Measurements from ENCODE around the gene LNPEP.
"Not testable (repeated sequence)": the region's sequence is repeated elsewhere in the genome, so short reads cannot be mapped to it uniquely, and the experiment has no call there.

Gene LNPEP

GRCh38 chr5:96930058-96930457, 5.8 kb upstream of the LNPEP start:
- Histone ChIP-seq H3K9me3 (ENCODE audit: insufficient read depth, low read length) (no peaks in the 10 kb centered on the region), H3K79me2 (ENCODE audit: insufficient read depth, low read length) (peaks cover 14% of the 10 kb centered on the region; the same call in 1 of the 2 replicates), H2AFZ (ENCODE audit: low read depth, low read length, severe bottlenecking) (no peak overlapping the region), H3K4me2 (ENCODE audit: low read depth, low read length, poor library complexity, severe bottlenecking) (no peak overlapping the region), H3F3A (ENCODE audit: insufficient read depth) (peaks cover 56% of the 10 kb centered on the region), H3K36me3 (ENCODE audit: low read length) (no peaks in the 10 kb centered on the region), H3K27ac (ENCODE audit: low read depth, low read length) (no peak overlapping the region), H4K20me1 (ENCODE audit: low read depth, low read length) (no peaks in the 10 kb centered on the region), H3K9ac (ENCODE audit: low read length) (no peak overlapping the region), H3K9me2 (replicated peaks; ENCODE audit: insufficient read depth, low read length) (no peaks in the 10 kb centered on the region), H3K27me3 (ENCODE audit: low read length) (no peaks in the 10 kb centered on the region; the same call in 1 of the 2 replicates), H3K4me3 (ENCODE audit: insufficient read depth, low read length, poor library complexity, severe bottlenecking) (no peak overlapping the region)
- TF ChIP-seq EZH2phosphoT487 (conservative IDR thresholded peaks at IDR 0.05; ENCODE audit: low read length), result no peak
- no peak for TF ChIP-seq CTCF (IDR thresholded peaks at IDR 0.05; ENCODE audit: insufficient read depth, low read length, poor library complexity, severe bottlenecking)

DNA sequence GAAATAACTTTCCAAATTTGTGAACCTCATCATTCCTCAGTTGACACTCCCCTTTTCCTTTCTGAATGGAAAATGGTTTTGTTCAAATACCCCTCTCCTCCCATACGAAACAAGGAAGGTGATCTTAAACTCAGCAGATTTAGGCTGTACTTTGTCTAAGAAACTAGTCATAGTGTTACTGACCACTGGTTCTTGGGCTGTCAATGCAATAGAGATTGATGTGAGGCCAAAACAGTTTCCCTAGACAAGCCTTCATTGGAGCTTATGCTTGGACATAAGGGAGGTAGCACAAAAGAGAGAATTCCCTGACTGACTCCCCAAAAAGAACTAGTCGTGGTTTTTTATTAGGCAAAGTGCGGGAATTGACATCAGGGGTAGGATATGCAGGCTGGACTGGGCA, 5.3 kb upstream of the LNPEP start:
- Histone ChIP-seq H3K36me3 (ENCODE audit: low read length) (no peaks in the 10 kb centered on the region), H3K9me2 (replicated peaks; ENCODE audit: insufficient read depth, low read length) (no peaks in the 10 kb centered on the region), H4K20me1 (ENCODE audit: low read depth, low read length) (no peaks in the 10 kb centered on the region), H3K9ac (ENCODE audit: low read length) (no peak overlapping the region), H3K4me2 (ENCODE audit: low read depth, low read length, poor library complexity, severe bottlenecking) (no peak overlapping the region), H3F3A (ENCODE audit: insufficient read depth) (peaks cover 55% of the 10 kb centered on the region), H3K79me2 (ENCODE audit: insufficient read depth, low read length) (peaks cover 14% of the 10 kb centered on the region; the same call in 1 of the 2 replicates), H3K27ac (ENCODE audit: low read depth, low read length) (no peak overlapping the region), H2AFZ (ENCODE audit: low read depth, low read length, severe bottlenecking) (no peak overlapping the region), H3K9me3 (ENCODE audit: insufficient read depth, low read length) (no peaks in the 10 kb centered on the region), H3K4me3 (ENCODE audit: insufficient read depth, low read length, poor library complexity, severe bottlenecking) (no peak overlapping the region), H3K27me3 (ENCODE audit: low read length) (no peaks in the 10 kb centered on the region; the same call in 1 of the 2 replicates)
- TF ChIP-seq EZH2phosphoT487 (conservative IDR thresholded peaks at IDR 0.05; ENCODE audit: low read length), result no peak
- TF ChIP-seq CTCF (IDR thresholded peaks at IDR 0.05; ENCODE audit: insufficient read depth, low read length, poor library complexity, severe bottlenecking), result no peak

- H3K4me2 ChIP-seq (ENCODE audit: low read depth, low read length, poor library complexity, severe bottlenecking), result peak overlapping the region; percentile 91
- not testable (repeated sequence) for H3K36me3 ChIP-seq (ENCODE audit: low read length)
These were observed 4.8 kb upstream of the LNPEP start for GRCh38 chr5:96931037-96931436.

GRCh38 chr5:96931605-96932004, 4.3 kb upstream of the LNPEP start:
- H3K27ac ChIP-seq (ENCODE audit: low read depth, low read length), result peak overlapping the region; percentile 98
- no peaks in the 10 kb centered on the region for H3K36me3 ChIP-seq (ENCODE audit: low read length)
- no peaks in the 10 kb centered on the region for H3K9me2 ChIP-seq (replicated peaks; ENCODE audit: insufficient read depth, low read length)
- peaks cover 21% of the 10 kb centered on the region for H3K79me2 ChIP-seq (ENCODE audit: insufficient read depth, low read length)
- H3K4me2 ChIP-seq (ENCODE audit: low read depth, low read length, poor library complexity, severe bottlenecking), result peak overlapping the region; percentile 91
- TF ChIP-seq EZH2phosphoT487 (conservative IDR thresholded peaks at IDR 0.05; ENCODE audit: low read length) (no peak), CTCF (IDR thresholded peaks at IDR 0.05; ENCODE audit: insufficient read depth, low read length, poor library complexity, severe bottlenecking) (no peak)
- H3F3A ChIP-seq (ENCODE audit: insufficient read depth), result peaks cover 50% of the 10 kb centered on the region
- H4K20me1 ChIP-seq (ENCODE audit: low read depth, low read length), result no peaks in the 10 kb centered on the region
- H3K4me3 ChIP-seq (ENCODE audit: insufficient read depth, low read length, poor library complexity, severe bottlenecking), result peak overlapping the region; percentile 62
- no peaks in the 10 kb centered on the region; the same call in 1 of the 2 replicates for H3K27me3 ChIP-seq (ENCODE audit: low read length)
- no peak overlapping the region for H2AFZ ChIP-seq (ENCODE audit: low read depth, low read length, severe bottlenecking)
- peak overlapping the region; percentile 97 for H3K9ac ChIP-seq (ENCODE audit: low read length)
- H3K9me3 ChIP-seq (ENCODE audit: insufficient read depth, low read length), result no peaks in the 10 kb centered on the region

More at GRCh38 chr5:96931037-96931436, 4.8 kb upstream of the LNPEP start:
- not testable (repeated sequence) for H2AFZ ChIP-seq (ENCODE audit: low read depth, low read length, severe bottlenecking); H4K20me1 ChIP-seq (ENCODE audit: low read depth, low read length); H3K9me3 ChIP-seq (ENCODE audit: insufficient read depth, low read length); H3K27ac ChIP-seq (ENCODE audit: low read depth, low read length); H3K4me3 ChIP-seq (ENCODE audit: insufficient read depth, low read length, poor library complexity, severe bottlenecking); H3K27me3 ChIP-seq (ENCODE audit: low read length); H3K9ac ChIP-seq (ENCODE audit: low read length); H3K9me2 ChIP-seq (replicated peaks; ENCODE audit: insufficient read depth, low read length)
- peaks cover 15% of the 10 kb centered on the region; the same call in 1 of the 2 replicates for H3K79me2 ChIP-seq (ENCODE audit: insufficient read depth, low read length)
- H3F3A ChIP-seq (ENCODE audit: insufficient read depth), result peaks cover 56% of the 10 kb centered on the region

Measured in SU-DHL-6 (cell line).